Caco-2 (cell line): ENCODE results near the gene HAUS2. TPM values are rescaled to one million over a fixed set of nuclear protein-coding genes. Genes with fewer than 3 reads are reported as not detected.

Source experiments
- BruUV-seq: library from RNA; stranded (reverse); fragments of 400-500 nt; replicated peaks from 2 replicates; lab custom pipeline; 2021; lab: Mats Ljungman, UMichigan
- CTCF ChIA-PET: fragments of 300-600 bp; sonication (Branson Sonifier 250); formaldehyde crosslinking; loops from one replicate; lab custom pipeline; 2022; ENCODE audit warnings: antibody characterized with exemption; lab: Charles Lee
- POLR2A ChIA-PET: fragments of 300-600 bp; sonication (Branson Sonifier 250); formaldehyde crosslinking; loops from one replicate; lab custom pipeline; 2022; ENCODE audit warnings: antibody characterized with exemption; lab: Charles Lee
- DNase-seq, 2 experiments: peaks; one replicate each; pipeline versions ENCODE4 v3.0.0 to v3.0.0-alpha.2; 2020 to 2022
- H3K27me3 ChIP-seq: replicated peaks from 2 replicates; pipeline ENCODE4 v1.6.0; 2011; ENCODE audit warnings: low read length; ENCODE audit not compliant: control insufficient read depth, insufficient read depth
- H3K36me3 ChIP-seq: 2 replicates; pipeline ENCODE4 v1.5.1; 2011; ENCODE audit warnings: low read length; ENCODE audit not compliant: control insufficient read depth, insufficient read depth
- H3K4me1 ChIP-seq: fragments of 250-450 bp; sonication (Bioruptor Pico); 2 replicates; pipeline ENCODE4 v1.5.1; 2020; ENCODE audit warnings: mild to moderate bottlenecking
- H3K4me3 ChIP-seq: 2 replicates; pipeline ENCODE4 v1.5.1; 2011; ENCODE audit warnings: low read depth, mild to moderate bottlenecking, control low read depth, low read length
- H3K9me3 ChIP-seq: fragments of 250-450 bp; sonication (Bioruptor Pico); 2 replicates; pipeline ENCODE4 v1.5.1; 2020; ENCODE audit warnings: mild to moderate bottlenecking, moderate library complexity
- H3K27ac Mint-ChIP-seq: one replicate; pipeline ENCODE4 v1.8.0; 2022; ENCODE audit warnings: mixed read lengths; ENCODE audit not compliant: unreplicated experiment
- H3K27me3 Mint-ChIP-seq: one replicate; pipeline ENCODE4 v1.8.0; 2022; ENCODE audit warnings: mixed read lengths; ENCODE audit not compliant: insufficient read depth, unreplicated experiment
- H3K36me3 Mint-ChIP-seq: one replicate; pipeline ENCODE4 v1.8.0; 2022; ENCODE audit warnings: mild to moderate bottlenecking, mixed read lengths; ENCODE audit not compliant: insufficient read depth, unreplicated experiment
- H3K4me1 Mint-ChIP-seq: one replicate; pipeline ENCODE4 v1.8.0; 2022; ENCODE audit warnings: low read depth, mixed read lengths; ENCODE audit not compliant: unreplicated experiment
- H3K4me3 Mint-ChIP-seq: one replicate; pipeline ENCODE4 v1.8.0; 2022; ENCODE audit warnings: mild to moderate bottlenecking, moderate library complexity, mixed read lengths; ENCODE audit not compliant: unreplicated experiment
- H3K9me3 Mint-ChIP-seq: one replicate; pipeline ENCODE4 v1.8.0; 2022; ENCODE audit warnings: mixed read lengths; ENCODE audit not compliant: unreplicated experiment
- intact Hi-C: fragments of 100-400 bp; cut with micrococcal nuclease; formaldehyde crosslinking; loops from one replicate; pipeline ENCODE4 v1.10.0; 2022; ENCODE audit not compliant: unreplicated experiment
- total RNA-seq: library from RNA; stranded (reverse); gene quantifications from 2 replicates; pipeline ENCODE4 v1.2.3, GENCODE V29; 2022
- TF ChIP-seq, protein P1 (sequence below), 2 experiments: fragments of 200-600 bp in 1 of 2; IDR thresholded peaks; 1 replicate in 1 of 2; 2 replicates in 1 of 2; pipeline versions ENCODE4 v1.5.1 to v1.8.0; 2011 to 2022; ENCODE audit warnings: antibody characterized with exemption in 1 of 2, control low read depth in 1 of 2, inconsistent platforms in 1 of 2, low read depth in 1 of 2, low read length in 1 of 2, mild to moderate bottlenecking in 1 of 2, moderate library complexity in 1 of 2; ENCODE audit not compliant: insufficient read depth in 1 of 2, severe bottlenecking in 1 of 2, unreplicated experiment in 1 of 2

HAUS2 gene
- total RNA-seq, 1 experiment from 2014 or later: 35.7 TPM

DNA sequence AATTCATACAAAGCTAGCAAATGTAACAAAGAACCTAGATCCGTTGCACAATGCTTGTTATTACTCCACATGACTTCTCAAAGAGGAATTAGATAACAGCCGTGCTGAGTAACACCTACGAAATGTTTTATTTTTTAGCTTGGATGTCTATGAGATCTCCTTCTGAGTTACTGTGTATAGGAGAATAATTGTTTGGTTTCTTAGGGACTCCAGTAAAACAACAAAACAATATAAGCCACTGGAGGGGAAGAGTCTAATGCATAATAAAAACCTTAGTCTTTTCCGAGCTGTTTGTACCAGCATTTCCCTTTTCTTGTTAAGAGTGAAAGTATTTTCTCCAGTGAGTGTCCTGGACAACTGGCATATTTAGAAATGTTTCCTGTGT lies 37.6 kb upstream of the HAUS2 start:
- Histone ChIP-seq H3K4me1 (0 out of 2 replicates have a peak, but pooled peaks cover 6% of the 10 kb centered on the region), H3K27me3 (no peaks in the 10 kb centered on the region), H3K4me3 (no peak overlapping the region), H3K9me3 (no peaks in the 10 kb centered on the region), H3K36me3 (no peaks in the 10 kb centered on the region)
- POLR2A ChIA-PET: interaction anchor here (0.5 kb wide), 1 partner anchor 20 kb away, joined by 3 read pairs; the partner anchor contains the start of gene ZNF106
- H3K36me3 Mint-ChIP-seq: peaks cover 35% of the 10 kb centered on the region
- no peak overlapping the region for H3K4me3 Mint-ChIP-seq
- BruUV-seq: no TSS peak
- H3K4me1 Mint-ChIP-seq: no peaks in the 10 kb centered on the region
- intact Hi-C loops: no loop called here
- no peaks in the 10 kb centered on the region for H3K27me3 Mint-ChIP-seq
- CTCF ChIA-PET: no interaction called here
- TF ChIP-seq, protein P1, sequence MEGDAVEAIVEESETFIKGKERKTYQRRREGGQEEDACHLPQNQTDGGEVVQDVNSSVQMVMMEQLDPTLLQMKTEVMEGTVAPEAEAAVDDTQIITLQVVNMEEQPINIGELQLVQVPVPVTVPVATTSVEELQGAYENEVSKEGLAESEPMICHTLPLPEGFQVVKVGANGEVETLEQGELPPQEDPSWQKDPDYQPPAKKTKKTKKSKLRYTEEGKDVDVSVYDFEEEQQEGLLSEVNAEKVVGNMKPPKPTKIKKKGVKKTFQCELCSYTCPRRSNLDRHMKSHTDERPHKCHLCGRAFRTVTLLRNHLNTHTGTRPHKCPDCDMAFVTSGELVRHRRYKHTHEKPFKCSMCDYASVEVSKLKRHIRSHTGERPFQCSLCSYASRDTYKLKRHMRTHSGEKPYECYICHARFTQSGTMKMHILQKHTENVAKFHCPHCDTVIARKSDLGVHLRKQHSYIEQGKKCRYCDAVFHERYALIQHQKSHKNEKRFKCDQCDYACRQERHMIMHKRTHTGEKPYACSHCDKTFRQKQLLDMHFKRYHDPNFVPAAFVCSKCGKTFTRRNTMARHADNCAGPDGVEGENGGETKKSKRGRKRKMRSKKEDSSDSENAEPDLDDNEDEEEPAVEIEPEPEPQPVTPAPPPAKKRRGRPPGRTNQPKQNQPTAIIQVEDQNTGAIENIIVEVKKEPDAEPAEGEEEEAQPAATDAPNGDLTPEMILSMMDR (IDR thresholded peaks at IDR 0.05; ENCODE audit: insufficient read depth in 1 of 2, low read depth in 1 of 2, low read length in 1 of 2, severe bottlenecking in 1 of 2, unreplicated experiment in 1 of 2): no peak
- DNase-seq: no peak
- no peaks in the 10 kb centered on the region for H3K9me3 Mint-ChIP-seq
- no peak overlapping the region for H3K27ac Mint-ChIP-seq

DNA sequence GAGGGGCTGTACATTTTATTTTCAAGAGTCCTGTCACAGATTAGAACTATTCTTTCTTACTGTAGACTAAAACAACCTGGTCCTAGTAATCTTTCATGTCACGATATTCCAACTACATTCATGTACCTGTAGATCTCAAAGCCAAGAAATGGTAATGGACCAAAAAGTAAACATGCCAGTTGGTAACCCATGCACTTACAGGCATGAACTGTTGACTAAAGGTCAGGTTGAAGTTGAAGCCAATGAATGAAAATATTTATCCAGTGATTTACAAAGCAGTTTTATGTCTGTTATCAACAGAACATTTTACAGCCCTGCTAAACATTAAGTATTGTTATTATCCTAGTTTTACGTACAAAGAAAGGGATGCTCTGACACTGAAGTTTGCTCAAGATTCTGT lies 25.3 kb upstream of the HAUS2 start:
- intact Hi-C loops: no loop called here
- Mint-ChIP-seq H3K27ac (no peak overlapping the region), H3K36me3 (peaks cover 54% of the 10 kb centered on the region), H3K27me3 (no peaks in the 10 kb centered on the region), H3K4me1 (no peaks in the 10 kb centered on the region), H3K4me3 (no peak overlapping the region), H3K9me3 (no peaks in the 10 kb centered on the region)
- CTCF ChIA-PET: no interaction called here
- no peaks in the 10 kb centered on the region for H3K9me3 ChIP-seq
- no TSS peak for BruUV-seq
- H3K4me3 ChIP-seq: no peak overlapping the region
- H3K36me3 ChIP-seq: no peaks in the 10 kb centered on the region
- no peak for DNase-seq
- POLR2A ChIA-PET: no interaction called here
- H3K4me1 ChIP-seq: no peaks in the 10 kb centered on the region
- no peaks in the 10 kb centered on the region for H3K27me3 ChIP-seq
- TF ChIP-seq, protein P1 (IDR thresholded peaks at IDR 0.05; ENCODE audit: insufficient read depth in 1 of 2, low read depth in 1 of 2, low read length in 1 of 2, severe bottlenecking in 1 of 2, unreplicated experiment in 1 of 2): no peak

DNA sequence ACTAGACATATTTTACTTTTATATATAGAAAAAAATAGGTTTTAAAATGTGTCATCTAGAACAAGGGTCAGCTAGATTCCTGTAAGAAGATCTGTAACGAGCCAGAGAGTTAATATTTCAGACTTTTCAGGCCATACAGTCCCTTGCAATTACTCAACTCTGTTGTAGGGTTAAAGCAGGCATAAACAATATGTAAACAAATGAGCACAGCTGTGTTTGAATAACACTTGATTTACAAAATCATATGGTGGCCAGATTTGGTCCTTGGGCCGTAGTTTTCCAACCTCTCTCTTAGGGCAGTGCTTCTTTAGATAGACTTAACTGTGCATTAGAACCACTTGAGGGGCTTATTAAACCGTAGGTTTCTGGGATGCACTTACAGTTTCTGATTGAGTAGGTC lies 19.7 kb upstream of the HAUS2 start:
- no peaks in the 10 kb centered on the region for H3K36me3 ChIP-seq
- Mint-ChIP-seq H3K9me3 (no peaks in the 10 kb centered on the region), H3K27me3 (no peaks in the 10 kb centered on the region), H3K4me3 (no peak overlapping the region), H3K27ac (no peak overlapping the region), H3K4me1 (no peaks in the 10 kb centered on the region), H3K36me3 (peaks cover 50% of the 10 kb centered on the region)
- BruUV-seq: no TSS peak
- H3K27me3 ChIP-seq: no peaks in the 10 kb centered on the region
- CTCF ChIA-PET: no interaction called here
- TF ChIP-seq, protein P1 (IDR thresholded peaks at IDR 0.05; ENCODE audit: insufficient read depth in 1 of 2, low read depth in 1 of 2, low read length in 1 of 2, severe bottlenecking in 1 of 2, unreplicated experiment in 1 of 2): no peak
- no peaks in the 10 kb centered on the region for H3K9me3 ChIP-seq
- no peak overlapping the region for H3K4me3 ChIP-seq
- H3K4me1 ChIP-seq: no peaks in the 10 kb centered on the region
- intact Hi-C loops: no loop called here
- POLR2A ChIA-PET: no interaction called here
- DNase-seq: no peak
